SH-SY5Y (cell line): ENCODE measurements around the gene LDHD.

ENCODE experiments used
- GATA2 ChIP-seq: IDR thresholded peaks from 2 replicates; pipeline ENCODE4 v1.6.1; 2011; ENCODE audit warnings: mild to moderate bottlenecking, low read depth, low read length
- GATA3 ChIP-seq: IDR thresholded peaks from 2 replicates; pipeline ENCODE4 v1.6.1; 2011; ENCODE audit warnings: low read depth, mild to moderate bottlenecking, low read length, moderate library complexity

DNA sequence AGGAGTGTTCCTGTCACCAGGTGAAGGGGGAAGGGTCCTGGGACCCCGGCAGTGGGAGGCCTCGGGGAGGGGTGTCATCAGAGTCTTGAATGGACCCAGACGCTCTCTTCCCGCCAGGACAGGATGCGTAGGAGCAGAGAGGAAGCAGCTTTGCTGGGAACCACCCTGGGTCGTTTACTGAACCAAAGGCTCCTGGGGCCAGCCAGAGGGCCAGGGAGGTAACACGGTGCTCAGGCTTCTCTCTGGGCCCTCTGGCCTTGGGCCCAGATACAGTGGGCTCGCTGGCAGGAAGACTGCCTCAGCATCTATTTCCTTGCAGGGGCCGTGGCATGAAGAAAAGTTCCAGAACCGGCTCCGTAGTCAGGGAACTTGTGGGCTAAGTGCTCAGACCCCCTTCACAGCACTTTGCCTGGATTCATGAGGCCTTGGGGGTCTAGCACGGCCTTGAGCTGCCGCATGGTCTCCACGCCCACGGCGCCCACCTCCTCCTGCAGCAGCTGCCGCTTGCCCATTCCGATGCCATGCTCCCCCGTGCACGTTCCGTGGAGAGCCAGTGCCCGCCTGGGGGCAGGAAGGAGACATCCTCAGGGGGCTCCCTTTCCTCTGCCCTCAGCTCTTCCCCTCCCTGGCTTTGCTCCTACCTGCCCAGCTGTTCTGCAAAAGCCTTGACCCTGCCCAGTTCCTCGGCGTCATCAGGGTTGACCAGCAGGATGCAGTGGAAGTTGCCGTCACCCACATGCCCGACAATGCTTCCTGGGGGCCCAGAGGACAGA, 4.4 kb downstream of the LDHD start:
- TF ChIP-seq GATA3 (no peak), GATA2 (no peak)
